H9 (cell line): ENCODE measurements around the gene CEP112. TPM values are rescaled to one million over a fixed set of nuclear protein-coding genes. Genes with fewer than 3 reads are reported as not detected.

Source experiments
- DNase-seq: peaks from one replicate; pipeline ENCODE4 v3.0.0-alpha.2; 2017
- H2AFZ ChIP-seq: one replicate; pipeline ENCODE4 v1.6.1; 2013; ENCODE audit warnings: mild to moderate bottlenecking, low read length, control low read depth, moderate library complexity
- H2AK5ac ChIP-seq: 2 replicates; pipeline ENCODE4 v1.6.1; 2013; ENCODE audit warnings: low read length, control low read depth, mixed read lengths; ENCODE audit not compliant: insufficient read length
- H2BK120ac ChIP-seq: one replicate; pipeline ENCODE4 v1.6.1; 2013; ENCODE audit warnings: low read depth, mild to moderate bottlenecking, low read length, control low read depth, inconsistent platforms; ENCODE audit not compliant: poor library complexity, severe bottlenecking
- H2BK12ac ChIP-seq: 2 replicates; pipeline ENCODE4 v1.6.1; 2013; ENCODE audit warnings: low read length, control low read depth, mixed read lengths, low read depth; ENCODE audit not compliant: insufficient read length
- H2BK15ac ChIP-seq: 2 replicates; pipeline ENCODE4 v1.6.1; 2013; ENCODE audit warnings: low read depth, low read length, control low read depth
- H2BK20ac ChIP-seq: one replicate; pipeline ENCODE4 v1.6.1; 2013; ENCODE audit warnings: low read depth, mild to moderate bottlenecking, low read length, control low read depth, inconsistent platforms; ENCODE audit not compliant: poor library complexity, severe bottlenecking
- H2BK5ac ChIP-seq: 2 replicates; pipeline ENCODE4 v1.6.1; 2013; ENCODE audit warnings: low read length, control low read depth, mixed read lengths; ENCODE audit not compliant: insufficient read length
- H3K14ac ChIP-seq: 2 replicates; pipeline ENCODE4 v1.6.1; 2013; ENCODE audit warnings: low read length, control low read depth; ENCODE audit not compliant: insufficient read depth
- H3K18ac ChIP-seq: 2 replicates; pipeline ENCODE4 v1.6.1; 2013; ENCODE audit warnings: low read depth, mild to moderate bottlenecking, mixed read lengths, low read length, control low read depth; ENCODE audit not compliant: insufficient read length
- H3K23ac ChIP-seq: 2 replicates; pipeline ENCODE4 v1.6.1; 2013; ENCODE audit warnings: low read length, control low read depth, mixed read lengths, low read depth; ENCODE audit not compliant: insufficient read length
- H3K23me2 ChIP-seq: 2 replicates; pipeline ENCODE4 v1.6.1; 2013; ENCODE audit warnings: low read depth, mild to moderate bottlenecking, mixed read lengths, low read length, control low read depth; ENCODE audit not compliant: insufficient read length, poor library complexity, severe bottlenecking
- H3K27ac ChIP-seq: 2 replicates; pipeline ENCODE4 v1.5.1; 2013; ENCODE audit warnings: low read length, control low read depth, mixed read lengths, low read depth; ENCODE audit not compliant: insufficient read length
- H3K27me3 ChIP-seq: 2 replicates; pipeline ENCODE4 v1.6.1; 2013; ENCODE audit warnings: low read length, control low read depth, inconsistent platforms; ENCODE audit not compliant: insufficient read depth
- H3K4ac ChIP-seq: 2 replicates; pipeline ENCODE4 v1.6.1; 2013; ENCODE audit warnings: low read depth, mild to moderate bottlenecking, control low read depth, inconsistent platforms, low read length, moderate library complexity
- H3K4me1 ChIP-seq: 2 replicates; pipeline ENCODE4 v1.6.1; 2013; ENCODE audit warnings: low read length, control low read depth, inconsistent platforms; ENCODE audit not compliant: insufficient read depth
- H3K4me2 ChIP-seq: 2 replicates; pipeline ENCODE4 v1.6.1; 2013; ENCODE audit warnings: low read length, control low read depth, mixed read lengths; ENCODE audit not compliant: insufficient read length, insufficient read depth
- H3K56ac ChIP-seq: 2 replicates; pipeline ENCODE4 v1.6.1; 2013; ENCODE audit warnings: low read depth, mild to moderate bottlenecking, mixed read lengths, low read length, control low read depth; ENCODE audit not compliant: insufficient read length
- H3K79me1 ChIP-seq: 2 replicates; pipeline ENCODE4 v1.6.1; 2013; ENCODE audit warnings: low read depth, mild to moderate bottlenecking, moderate library complexity, low read length, control low read depth, inconsistent platforms; ENCODE audit not compliant: insufficient read depth, poor library complexity, severe bottlenecking
- H3K79me2 ChIP-seq: 2 replicates; pipeline ENCODE4 v1.6.1; 2013; ENCODE audit warnings: low read length, control low read depth, inconsistent platforms; ENCODE audit not compliant: insufficient read depth
- H3K9ac ChIP-seq: 2 replicates; pipeline ENCODE4 v1.6.1; 2013; ENCODE audit warnings: low read length, control low read depth, mixed read lengths; ENCODE audit not compliant: insufficient read length; ENCODE audit errors: extremely low read depth
- H3K9me3 ChIP-seq: one replicate; pipeline ENCODE4 v1.6.1; 2013; ENCODE audit warnings: low read depth, low read length, inconsistent platforms; ENCODE audit not compliant: control insufficient read depth
- H3T11ph ChIP-seq: one replicate; pipeline ENCODE4 v1.6.1; 2013; ENCODE audit warnings: mild to moderate bottlenecking, low read length, control low read depth, inconsistent platforms
- H4K20me1 ChIP-seq: one replicate; pipeline ENCODE4 v1.6.1; 2013; ENCODE audit not compliant: control insufficient read depth, insufficient read length, insufficient read depth
- H4K5ac ChIP-seq: 2 replicates; pipeline ENCODE4 v1.6.1; 2013; ENCODE audit warnings: low read depth, mild to moderate bottlenecking, mixed read lengths, low read length, control low read depth; ENCODE audit not compliant: insufficient read length
- H4K8ac ChIP-seq: replicated peaks from 2 replicates; pipeline ENCODE4 v1.6.1; 2013; ENCODE audit warnings: low read length, control low read depth, mixed read lengths, low read depth; ENCODE audit not compliant: insufficient read length
- H4K91ac ChIP-seq: 2 replicates; pipeline ENCODE4 v1.6.1; 2013; ENCODE audit warnings: low read depth, mild to moderate bottlenecking, moderate library complexity, mixed read lengths, low read length, control low read depth; ENCODE audit not compliant: insufficient read length
- H3K27ac Mint-ChIP-seq, 3 experiments: 2 replicates in 2 of 3; 3 replicates in 1 of 3; pipeline ENCODE4 v1.8.0; 2020 to 2021; ENCODE audit warnings: mixed read lengths in 3 of 3, mild to moderate bottlenecking in 1 of 3, moderate library complexity in 1 of 3
- H3K27me3 Mint-ChIP-seq: 2 replicates; pipeline ENCODE4 v1.8.0; 2021; ENCODE audit warnings: low read depth, mild to moderate bottlenecking, moderate library complexity, mixed read lengths
- H3K36me3 Mint-ChIP-seq, 3 experiments: 2 replicates in 2 of 3; 3 replicates in 1 of 3; pipeline ENCODE4 v1.8.0; 2020 to 2021; ENCODE audit warnings: low read depth in 3 of 3, mixed read lengths in 3 of 3; ENCODE audit not compliant: insufficient read depth in 1 of 3
- H3K4me1 Mint-ChIP-seq, 2 experiments: 2 replicates each; pipeline ENCODE4 v1.8.0; 2020; ENCODE audit warnings: mixed read lengths in 2 of 2
- H3K4me3 Mint-ChIP-seq, 2 experiments: 2 replicates in 1 of 2; 3 replicates in 1 of 2; pipeline ENCODE4 v1.8.0; 2020 to 2021; ENCODE audit warnings: mild to moderate bottlenecking in 2 of 2, mixed read lengths in 2 of 2, moderate library complexity in 1 of 2
- H3K9me3 Mint-ChIP-seq, 2 experiments: 2 replicates in 1 of 2; 3 replicates in 1 of 2; pipeline ENCODE4 v1.8.0; 2020; ENCODE audit warnings: mild to moderate bottlenecking in 2 of 2, mixed read lengths in 2 of 2, moderate library complexity in 1 of 2
- WGBS: extraction: QIAGEN DNeasy Blood & Tissue Kit; methylation state at CpG from one replicate; pipeline ENCODE4 v1.1.7; 2013; ENCODE audit warnings: missing lambda C conversion rate, low lambda C conversion rate, mixed read lengths; ENCODE audit not compliant: insufficient read length; ENCODE audit errors: extremely low coverage; 5-methylcytosine and 5-hydroxymethylcytosine counted together
- total RNA-seq: library from RNA; stranded (reverse); gene quantifications from 2 replicates; pipeline ENCODE4 v1.2.1, GENCODE V29; 2021
- TF ChIP-seq, protein P1 (sequence below): fragments of 200-600 bp; sonication (generic); conservative IDR thresholded peaks from 3 replicates; pipeline ENCODE4 v1.8.0; 2021; ENCODE audit warnings: antibody characterized with exemption, mild to moderate bottlenecking

CEP112 gene
- total RNA-seq, 1 experiment from 2014 or later: 5.4 TPM

DNA sequence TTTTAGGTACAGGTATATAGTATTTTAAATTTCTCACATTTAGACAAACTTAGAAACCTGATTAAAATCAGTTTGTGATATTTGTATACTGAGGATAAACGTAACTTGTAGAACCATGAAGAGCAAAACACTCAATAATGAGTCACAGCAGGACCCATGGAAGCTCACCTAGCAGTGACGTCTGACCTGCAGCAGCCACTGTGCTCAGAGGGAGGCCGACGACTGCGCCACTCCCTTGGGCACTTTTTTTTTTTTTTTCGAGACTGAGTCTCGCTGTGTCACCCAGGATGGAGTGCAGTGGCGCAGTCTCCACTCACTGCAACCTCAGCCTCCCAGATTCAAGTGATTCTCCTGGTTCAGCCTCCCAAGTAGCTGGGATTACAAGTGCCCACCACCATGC, 524.3 kb downstream of the CEP112 start:
- Histone ChIP-seq H3K27me3 (no peaks in the 10 kb centered on the region), H3K18ac (no peak overlapping the region), H3K79me1 (no peaks in the 10 kb centered on the region), H2BK20ac (no peak overlapping the region), H3K27ac (no peak overlapping the region), H4K20me1 (no peaks in the 10 kb centered on the region), H3K79me2 (no peaks in the 10 kb centered on the region), H2AFZ (no peak overlapping the region), H4K5ac (no peak overlapping the region), H3K4me2 (no peak overlapping the region), H3K23ac (no peak overlapping the region), H2BK5ac (no peak overlapping the region), H3T11ph (no peak overlapping the region), H2BK15ac (no peak overlapping the region), H3K23me2 (no peaks in the 10 kb centered on the region), H3K9ac (no peak overlapping the region), H3K56ac (no peak overlapping the region), H4K91ac (no peak overlapping the region), H3K14ac (no peak overlapping the region), H3K4ac (no peak overlapping the region), H4K8ac (no peak overlapping the region), H3K9me3 (no peaks in the 10 kb centered on the region), H2BK12ac (no peak overlapping the region), H3K4me1 (no peaks in the 10 kb centered on the region), H2BK120ac (no peak overlapping the region), H2AK5ac (no peak overlapping the region)
- no peak overlapping the region for H3K4me3 Mint-ChIP-seq
- peaks cover 22 to 24% of the 10 kb centered on the region in 2 experiments for H3K4me1 Mint-ChIP-seq
- no peak for DNase-seq
- no CpG with 5 or more reads among the region's 8 CpGs for WGBS
- no peak overlapping the region for H3K27ac Mint-ChIP-seq
- no peaks in the 10 kb centered on the region; a peak in 1 of 5 replicates for H3K9me3 Mint-ChIP-seq
- no peaks in the 10 kb centered on the region; a peak in 1 of 7 replicates for H3K36me3 Mint-ChIP-seq
- TF ChIP-seq, protein P1, sequence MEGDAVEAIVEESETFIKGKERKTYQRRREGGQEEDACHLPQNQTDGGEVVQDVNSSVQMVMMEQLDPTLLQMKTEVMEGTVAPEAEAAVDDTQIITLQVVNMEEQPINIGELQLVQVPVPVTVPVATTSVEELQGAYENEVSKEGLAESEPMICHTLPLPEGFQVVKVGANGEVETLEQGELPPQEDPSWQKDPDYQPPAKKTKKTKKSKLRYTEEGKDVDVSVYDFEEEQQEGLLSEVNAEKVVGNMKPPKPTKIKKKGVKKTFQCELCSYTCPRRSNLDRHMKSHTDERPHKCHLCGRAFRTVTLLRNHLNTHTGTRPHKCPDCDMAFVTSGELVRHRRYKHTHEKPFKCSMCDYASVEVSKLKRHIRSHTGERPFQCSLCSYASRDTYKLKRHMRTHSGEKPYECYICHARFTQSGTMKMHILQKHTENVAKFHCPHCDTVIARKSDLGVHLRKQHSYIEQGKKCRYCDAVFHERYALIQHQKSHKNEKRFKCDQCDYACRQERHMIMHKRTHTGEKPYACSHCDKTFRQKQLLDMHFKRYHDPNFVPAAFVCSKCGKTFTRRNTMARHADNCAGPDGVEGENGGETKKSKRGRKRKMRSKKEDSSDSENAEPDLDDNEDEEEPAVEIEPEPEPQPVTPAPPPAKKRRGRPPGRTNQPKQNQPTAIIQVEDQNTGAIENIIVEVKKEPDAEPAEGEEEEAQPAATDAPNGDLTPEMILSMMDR: no peak
- no peaks in the 10 kb centered on the region for H3K27me3 Mint-ChIP-seq
